ENCODE measurements around the gene TDRKH.

GRCh38 chr1:151803915-151804314 is 13.6 kb upstream of the TDRKH start:
- TF ChIP-seq CTCF (IDR thresholded peaks at IDR 0.05) (no peak), POLR2A (IDR thresholded peaks at IDR 0.05) (no peak)
